OCI-LY3 (cell line): Measurements from ENCODE around the gene CSNK2B.

Experiments
- CTCF ChIP-seq: fragments of 200-600, 300-600 bp; sonication (generic); IDR thresholded peaks from 2 replicates; pipeline ENCODE4 v1.5.1; 2014; ENCODE audit warnings: antibody characterized with exemption, low read length, low read depth
- EZH2phosphoT487 ChIP-seq: fragments of 200-600 bp; shearing (Covaris generic); IDR thresholded peaks from 2 replicates; pipeline ENCODE4 v1.6.1; 2018; ENCODE audit warnings: antibody characterized with exemption, mixed run types, low read depth

DNA sequence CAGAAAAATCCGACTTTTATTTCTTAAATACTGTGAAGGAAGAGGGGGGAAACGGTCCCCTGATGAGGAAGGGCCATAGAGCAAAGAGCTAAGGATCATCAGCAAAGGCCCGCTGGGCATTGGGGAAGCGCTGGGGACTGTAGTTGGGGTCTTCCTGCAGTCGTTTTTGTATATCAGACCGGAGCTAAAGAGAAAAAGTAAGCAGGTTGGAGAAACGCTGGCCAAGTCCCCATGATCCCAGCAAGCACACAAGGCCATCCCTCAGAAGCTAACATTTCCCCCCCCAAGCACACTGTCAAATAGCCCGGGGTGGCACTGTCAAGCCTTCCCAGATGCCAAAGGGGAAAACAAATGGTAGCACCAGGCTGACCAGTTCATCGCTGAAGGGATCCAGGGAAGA, 26.8 kb upstream of the CSNK2B start:
- TF ChIP-seq CTCF, result no peak
- TF ChIP-seq EZH2phosphoT487, result no peak
